Prostate gland (tissue), 2 donors: ENCODE measurements around the gene CTNNA2.

ENCODE experiments used
- POLR2A ChIP-seq: fragments of 450-650 bp; IDR thresholded peaks from one replicate; pipeline ENCODE4 v1.6.1; 2016; ENCODE audit warnings: antibody characterized with exemption, mild to moderate bottlenecking
- POLR2AphosphoS5 ChIP-seq: sonication (generic); formaldehyde crosslinking; IDR thresholded peaks from one replicate; pipeline ENCODE4 v1.6.1; 2017; ENCODE audit warnings: antibody characterized with exemption
- TF ChIP-seq, protein P1 (sequence below), 4 experiments: fragments of 200-600 bp in 2 of 4; fragments of 450-650 bp in 2 of 4; sonication (generic) in 2 of 4; IDR thresholded peaks; 1 replicate in 3 of 4; 2 replicates in 1 of 4; pipeline ENCODE4 v1.5.1; 2016 to 2019; ENCODE audit warnings: antibody characterized with exemption in 4 of 4, mild to moderate bottlenecking in 2 of 4, moderate library complexity in 2 of 4

DNA sequence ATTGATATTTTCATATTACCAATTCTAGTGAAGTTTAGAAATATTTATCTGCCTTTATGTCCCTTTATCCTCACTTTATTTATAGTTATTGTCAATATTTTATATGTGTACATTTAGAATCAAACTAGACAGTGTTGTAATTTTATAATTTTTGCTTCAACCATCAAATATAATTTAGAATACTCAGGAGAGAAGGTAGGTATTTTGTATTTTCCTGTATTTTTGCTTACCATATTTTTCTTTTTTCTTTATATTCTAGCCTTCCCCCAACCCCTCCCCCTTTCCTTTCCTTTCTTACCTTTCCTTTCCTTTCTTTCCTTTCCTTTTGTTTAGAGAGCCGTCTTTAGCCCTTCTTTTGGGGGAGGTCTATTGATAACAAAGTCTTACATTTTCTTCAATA is 651.5 kb downstream of the CTNNA2 start:
- TF ChIP-seq, protein P1, sequence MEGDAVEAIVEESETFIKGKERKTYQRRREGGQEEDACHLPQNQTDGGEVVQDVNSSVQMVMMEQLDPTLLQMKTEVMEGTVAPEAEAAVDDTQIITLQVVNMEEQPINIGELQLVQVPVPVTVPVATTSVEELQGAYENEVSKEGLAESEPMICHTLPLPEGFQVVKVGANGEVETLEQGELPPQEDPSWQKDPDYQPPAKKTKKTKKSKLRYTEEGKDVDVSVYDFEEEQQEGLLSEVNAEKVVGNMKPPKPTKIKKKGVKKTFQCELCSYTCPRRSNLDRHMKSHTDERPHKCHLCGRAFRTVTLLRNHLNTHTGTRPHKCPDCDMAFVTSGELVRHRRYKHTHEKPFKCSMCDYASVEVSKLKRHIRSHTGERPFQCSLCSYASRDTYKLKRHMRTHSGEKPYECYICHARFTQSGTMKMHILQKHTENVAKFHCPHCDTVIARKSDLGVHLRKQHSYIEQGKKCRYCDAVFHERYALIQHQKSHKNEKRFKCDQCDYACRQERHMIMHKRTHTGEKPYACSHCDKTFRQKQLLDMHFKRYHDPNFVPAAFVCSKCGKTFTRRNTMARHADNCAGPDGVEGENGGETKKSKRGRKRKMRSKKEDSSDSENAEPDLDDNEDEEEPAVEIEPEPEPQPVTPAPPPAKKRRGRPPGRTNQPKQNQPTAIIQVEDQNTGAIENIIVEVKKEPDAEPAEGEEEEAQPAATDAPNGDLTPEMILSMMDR (IDR thresholded peaks at IDR 0.05): no peak
- TF ChIP-seq POLR2A (no peak), POLR2AphosphoS5 (no peak)
